Measurements from ENCODE around the gene CRYBG1.

Gene CRYBG1

GRCh38 chr6:106469882-106470281 lies 109.4 kb downstream of the CRYBG1 start:
- ChIA-PET POLR2A (no interaction called here), CTCF (interaction anchor here (1.0 to 3.5 kb wide), 3 partner anchors 8 to 25 kb away, joined by 3 to 9 read pairs (median 6); no protein-coding TSS in a partner anchor)
- no peak for TF ChIP-seq CTCF (IDR thresholded peaks at IDR 0.05; ENCODE audit: control extremely low read depth, extremely low read depth, low read depth, missing control alignments)
- DNase-seq (ENCODE audit: extremely low spot score) = no peak

- no peak for TF ChIP-seq CTCF (IDR thresholded peaks at IDR 0.05; ENCODE audit: control extremely low read depth, extremely low read depth, low read depth, missing control alignments)
- ChIA-PET POLR2A (no interaction called here), CTCF (interaction anchor here (2.3 to 3.5 kb wide), 2 partner anchors 9 to 26 kb away, joined by 6 to 9 read pairs; no protein-coding TSS in a partner anchor)
- no peak for DNase-seq (ENCODE audit: extremely low spot score)
These were observed 109.8 kb downstream of the CRYBG1 start for GRCh38 chr6:106470316-106470715.

- CTCF ChIA-PET = interaction anchor here (2.3 to 3.5 kb wide), 2 partner anchors 10 to 26 kb away, joined by 6 to 9 read pairs; no protein-coding TSS in a partner anchor
- no peak for TF ChIP-seq CTCF (IDR thresholded peaks at IDR 0.05; ENCODE audit: control extremely low read depth, extremely low read depth, low read depth, missing control alignments)
These were observed 110.3 kb downstream of the CRYBG1 start for GRCh38 chr6:106470811-106471210.

GRCh38 chr6:106473812-106474211 lies 113.3 kb downstream of the CRYBG1 start:
- ChIA-PET POLR2A (no interaction called here), CTCF (interaction anchor here (1.5 to 2.0 kb wide), 2 partner anchors 28 to 505 kb away, joined by 3 to 6 read pairs; no protein-coding TSS in a partner anchor)
- no peak for DNase-seq (ENCODE audit: extremely low spot score)
- no peak for TF ChIP-seq CTCF (IDR thresholded peaks at IDR 0.05; ENCODE audit: control extremely low read depth, extremely low read depth, low read depth, missing control alignments)

More at GRCh38 chr6:106470811-106471210, 110.3 kb downstream of the CRYBG1 start:
- DNase-seq (ENCODE audit: extremely low spot score) = no peak
- POLR2A ChIA-PET = no interaction called here

- ChIA-PET CTCF (interaction anchor here (1.5 to 2.0 kb wide), 3 partner anchors 11 to 505 kb away, joined by 3 to 6 read pairs (median 3); no protein-coding TSS in a partner anchor), POLR2A (no interaction called here)
- TF ChIP-seq CTCF (IDR thresholded peaks at IDR 0.05; ENCODE audit: control extremely low read depth, extremely low read depth, low read depth, missing control alignments) = no peak
- DNase-seq (ENCODE audit: extremely low spot score) = no peak
These were observed 113.9 kb downstream of the CRYBG1 start for GRCh38 chr6:106474466-106474865.

- no peak for DNase-seq (ENCODE audit: extremely low spot score)
- no peak for TF ChIP-seq CTCF (IDR thresholded peaks at IDR 0.05; ENCODE audit: control extremely low read depth, extremely low read depth, low read depth, missing control alignments)
- ChIA-PET CTCF (interaction anchor here (1.5 to 2.0 kb wide), 2 partner anchors 10 to 30 kb away, joined by 3 to 6 read pairs; no protein-coding TSS in a partner anchor), POLR2A (no interaction called here)
These were observed 114.8 kb downstream of the CRYBG1 start for GRCh38 chr6:106475284-106475683.
